ENCODE measurements around the gene LCE7A.

LCE7A gene

DNA sequence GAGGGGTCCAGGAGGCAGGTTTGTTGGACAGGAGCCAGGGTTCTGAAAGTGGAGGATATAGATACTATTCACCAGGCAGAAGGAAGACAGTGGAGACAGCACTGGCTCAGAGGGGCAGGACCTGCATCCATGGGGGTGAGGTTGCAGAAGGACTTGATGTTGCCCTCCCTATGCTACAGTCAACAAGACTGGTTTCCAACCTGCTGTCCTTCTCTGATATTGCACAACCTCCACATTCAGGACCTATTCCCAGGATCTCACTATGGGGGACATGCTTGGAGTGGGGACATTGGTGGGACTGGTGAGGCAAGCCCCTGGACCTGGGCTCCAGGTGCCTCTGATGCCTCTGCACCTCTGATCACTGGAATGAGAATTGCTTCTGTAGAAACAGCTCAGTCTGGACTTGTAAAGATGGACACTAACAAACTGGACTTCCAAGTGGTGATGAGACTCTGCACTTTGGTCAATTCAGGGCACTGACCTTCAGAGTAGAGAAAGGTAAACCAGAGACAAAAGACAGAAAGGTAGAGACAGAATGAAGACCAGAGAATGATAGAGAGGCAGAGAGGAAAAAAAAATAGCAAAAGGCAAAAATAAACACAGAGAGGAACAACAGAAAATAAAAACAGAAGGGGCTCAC lies 19.9 kb downstream of the LCE7A start:
- no peak for DNase-seq (ENCODE audit: extremely low read depth in 1 of 2, low read depth in 1 of 2)

DNA sequence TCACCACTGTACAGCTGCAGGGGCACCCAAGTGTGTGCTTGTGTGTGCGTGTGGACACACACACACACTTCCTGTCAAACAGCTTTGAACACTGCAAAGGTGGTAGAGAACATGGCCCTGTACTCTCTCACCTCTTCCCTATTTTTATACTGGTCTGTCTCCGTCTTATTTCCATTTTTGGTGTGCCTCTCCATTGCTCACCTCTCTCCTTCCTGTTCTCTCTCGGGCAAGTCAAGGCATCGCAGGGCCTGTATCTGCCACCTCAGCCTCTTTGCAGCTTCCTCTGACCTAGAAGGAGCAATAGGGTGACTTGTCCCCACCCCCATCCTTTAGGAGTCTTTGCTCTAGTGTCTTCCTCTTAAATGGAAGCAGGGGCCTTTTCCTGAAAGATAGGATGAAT lies 20.5 kb downstream of the LCE7A start:
- DNase-seq (ENCODE audit: extremely low read depth in 1 of 2, low read depth in 1 of 2), result no peak

DNA sequence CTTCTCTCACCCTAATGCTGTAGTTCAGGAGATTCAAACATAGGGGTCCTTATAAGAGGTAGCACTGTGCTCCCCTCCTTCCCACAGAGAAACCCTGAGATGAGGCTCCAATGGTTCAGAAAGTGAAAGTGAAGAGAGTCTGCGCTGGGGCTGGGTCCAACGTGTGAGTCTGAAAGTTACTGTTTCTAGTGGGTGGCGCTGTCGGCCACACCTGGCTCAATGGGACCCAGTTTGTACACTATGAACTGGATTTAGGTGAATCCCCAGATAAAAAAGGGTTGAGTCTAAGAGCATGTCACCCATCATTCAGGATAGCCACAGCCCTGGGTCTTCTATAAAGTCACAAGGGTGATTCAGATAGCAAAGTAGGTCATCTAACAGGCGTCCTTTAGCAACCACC lies 21.1 kb downstream of the LCE7A start:
- DNase-seq (ENCODE audit: extremely low read depth in 1 of 2, low read depth in 1 of 2), result no peak

DNA sequence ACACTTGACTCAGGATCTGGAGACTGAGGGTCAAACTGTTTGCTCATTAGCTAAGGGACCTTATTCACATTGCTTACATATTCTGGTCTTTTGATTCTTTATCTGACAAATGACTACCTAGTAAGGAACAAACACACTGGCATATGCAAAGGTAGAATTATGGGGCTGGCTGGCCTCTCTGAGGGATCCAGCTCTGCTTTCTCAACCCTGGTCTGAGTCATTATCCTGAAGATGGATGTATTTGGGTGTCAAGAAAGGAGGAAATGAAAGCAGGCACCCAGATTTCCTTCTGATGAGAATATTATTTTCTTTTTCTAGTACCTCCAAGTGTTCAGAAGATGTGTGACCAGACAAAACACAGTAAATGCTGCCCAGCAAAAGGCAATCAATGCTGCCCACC lies 24.3 kb downstream of the LCE7A start:
- no peak for DNase-seq (ENCODE audit: extremely low read depth in 1 of 2, low read depth in 1 of 2)

DNA sequence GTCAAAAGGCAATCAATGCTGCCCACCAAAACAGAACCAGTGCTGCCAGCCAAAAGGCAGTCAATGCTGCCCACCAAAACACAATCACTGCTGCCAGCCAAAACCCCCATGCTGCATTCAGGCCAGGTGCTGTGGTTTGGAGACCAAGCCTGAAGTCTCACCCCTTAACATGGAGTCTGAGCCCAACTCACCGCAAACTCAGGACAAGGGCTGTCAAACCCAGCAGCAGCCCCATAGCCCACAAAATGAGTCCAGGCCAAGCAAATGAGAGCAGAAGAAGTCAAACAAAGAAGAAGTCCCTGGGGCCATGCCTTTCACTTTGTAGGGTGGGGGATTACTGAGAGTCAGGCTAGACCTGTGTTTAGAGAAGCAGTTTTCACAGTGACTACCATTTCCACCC lies 24.7 kb downstream of the LCE7A start:
- no peak for DNase-seq (ENCODE audit: extremely low read depth in 1 of 2, low read depth in 1 of 2)

DNA sequence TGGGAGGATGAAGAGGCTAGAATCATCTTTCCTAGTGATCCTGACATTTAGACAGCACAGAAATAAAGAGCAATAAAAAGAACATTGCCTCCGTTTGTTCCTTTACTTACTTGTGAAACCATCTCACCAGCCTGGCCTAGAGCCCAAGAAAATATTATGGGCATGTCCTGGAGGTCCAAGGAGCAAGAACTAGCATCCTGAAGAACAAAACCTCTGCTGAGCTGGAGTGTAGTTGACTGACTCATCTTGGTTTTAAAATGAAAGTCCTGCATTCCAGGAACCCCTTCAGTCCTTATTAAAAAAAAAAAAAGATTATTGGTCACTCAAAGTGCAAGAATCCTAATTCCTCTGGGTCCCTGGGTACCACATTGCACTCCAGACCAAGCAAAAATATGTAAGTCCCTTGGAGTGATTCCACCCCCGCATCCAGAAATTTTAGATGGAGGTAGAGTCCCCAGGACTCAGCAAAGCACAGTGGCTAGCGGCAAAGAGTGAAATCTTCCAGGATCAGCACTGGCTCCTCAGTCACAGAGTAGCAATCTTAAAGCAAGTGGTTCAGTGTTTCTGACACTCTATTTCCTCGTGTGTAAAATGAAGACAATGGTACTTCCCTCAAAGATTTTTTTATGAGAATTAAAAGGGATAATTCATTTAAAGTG lies 25.3 kb downstream of the LCE7A start:
- no peak for DNase-seq (ENCODE audit: extremely low read depth in 1 of 2, low read depth in 1 of 2)

DNA sequence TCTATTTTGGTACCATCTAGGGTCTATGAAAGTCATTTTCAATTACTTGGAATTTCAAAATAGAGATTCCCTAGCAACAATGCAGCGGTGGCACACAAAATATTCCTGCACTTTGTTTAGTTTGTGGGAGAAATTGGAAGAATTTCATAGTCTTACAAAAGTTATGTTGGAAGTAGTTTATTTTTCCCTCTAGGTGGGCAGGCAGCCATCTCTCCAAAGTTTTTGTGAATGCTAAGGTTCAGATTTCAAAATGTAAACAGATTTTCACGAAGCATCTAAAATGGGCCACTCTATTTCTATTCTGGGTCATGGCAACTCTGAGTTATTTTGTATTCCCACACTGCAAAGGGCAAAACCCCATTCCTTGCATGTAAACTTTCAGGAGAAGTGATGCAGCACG lies 26.3 kb downstream of the LCE7A start:
- DNase-seq (ENCODE audit: extremely low read depth in 1 of 2, low read depth in 1 of 2), result no peak

DNA sequence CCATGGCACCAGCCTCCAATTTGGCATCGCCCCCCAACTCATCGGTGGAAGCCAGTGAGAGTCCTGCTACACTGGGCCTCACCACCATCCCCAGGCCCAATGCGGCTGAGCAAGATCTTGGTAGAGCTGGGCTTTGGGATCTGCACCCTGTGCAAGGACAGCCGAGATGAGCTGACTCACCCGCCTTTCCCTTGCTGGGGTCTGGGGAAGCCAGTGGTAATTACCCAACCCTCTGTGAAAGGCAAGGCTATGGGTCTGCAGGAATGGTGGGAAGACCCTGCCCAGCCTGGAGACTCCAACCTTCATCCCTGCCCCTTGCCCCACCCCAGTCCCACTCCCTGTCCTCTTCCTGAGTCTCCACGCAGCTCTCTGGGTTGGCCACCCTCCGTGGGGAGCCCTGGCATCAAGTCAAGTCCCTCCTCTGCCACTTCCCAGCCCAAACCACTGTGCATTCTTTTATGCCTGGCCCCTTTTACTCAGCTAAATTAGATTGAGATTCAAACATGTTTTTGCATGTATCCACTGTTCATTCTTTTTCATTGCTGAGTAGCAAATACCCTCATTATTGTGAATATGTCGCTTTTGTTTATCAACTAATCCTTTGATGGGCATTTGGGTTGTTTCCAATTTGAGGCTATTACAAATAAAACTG lies 27.1 kb downstream of the LCE7A start:
- no peak for DNase-seq (ENCODE audit: extremely low read depth in 1 of 2, low read depth in 1 of 2)

DNA sequence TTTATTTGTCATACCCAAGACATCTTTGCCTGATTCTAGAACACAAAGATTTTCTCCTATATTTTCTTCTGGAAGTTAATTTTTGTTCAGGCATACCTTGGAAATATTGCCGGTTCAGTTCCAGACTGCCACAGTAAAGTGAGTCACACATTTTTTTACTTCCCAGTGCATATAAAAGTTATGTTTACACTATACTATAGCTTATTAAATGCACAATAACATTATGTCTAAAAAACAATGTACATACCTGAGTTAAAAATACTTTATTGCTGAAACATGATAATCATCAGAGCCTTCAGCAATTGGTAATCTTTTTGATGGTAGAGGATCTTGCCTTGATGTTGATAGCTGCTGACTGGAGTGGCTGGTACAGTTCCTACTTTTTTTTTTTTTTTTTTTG lies 28.3 kb downstream of the LCE7A start:
- no peak for DNase-seq (ENCODE audit: extremely low read depth in 1 of 2, low read depth in 1 of 2)

DNA sequence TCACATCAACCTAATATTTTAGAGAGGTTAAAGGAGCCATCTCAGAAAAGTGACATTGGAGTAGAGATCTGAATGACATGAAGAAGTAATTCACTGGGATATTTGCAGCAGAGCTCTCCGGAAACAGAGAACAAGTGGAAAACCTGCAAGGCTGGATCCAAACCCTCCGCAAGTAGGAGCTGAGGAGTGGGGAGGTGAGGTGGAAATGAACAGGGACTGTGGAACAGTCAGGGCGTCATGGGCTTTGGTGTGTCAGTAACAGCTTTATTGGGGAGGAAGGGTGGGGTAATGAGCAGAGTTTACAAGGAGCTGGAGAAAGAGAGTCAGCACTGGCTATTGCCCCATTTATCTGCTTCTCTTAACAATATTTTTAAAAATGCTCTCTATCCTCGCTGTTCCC lies 39.2 kb downstream of the LCE7A start:
- no peak for DNase-seq (ENCODE audit: extremely low read depth in 1 of 2, low read depth in 1 of 2)

DNA sequence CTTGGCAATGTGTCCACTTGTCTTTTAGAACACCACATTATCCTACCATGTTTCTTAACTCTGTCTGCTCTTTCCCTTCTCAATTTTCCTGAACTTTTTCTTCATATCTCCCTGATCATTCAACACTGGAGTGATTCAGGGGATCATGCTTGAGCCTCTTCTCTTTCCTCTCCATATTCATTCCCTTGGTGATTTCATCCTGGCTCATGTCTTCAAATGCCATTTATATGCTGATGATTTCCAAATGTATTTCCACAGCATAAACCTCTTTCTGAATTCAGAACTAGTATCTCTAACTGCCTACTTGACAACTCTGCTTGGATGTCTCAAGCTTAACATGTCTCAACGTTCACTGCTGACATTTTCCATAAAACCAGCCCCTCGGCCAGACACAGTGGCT lies 40.1 kb downstream of the LCE7A start:
- no peak for DNase-seq (ENCODE audit: extremely low read depth in 1 of 2, low read depth in 1 of 2)

DNA sequence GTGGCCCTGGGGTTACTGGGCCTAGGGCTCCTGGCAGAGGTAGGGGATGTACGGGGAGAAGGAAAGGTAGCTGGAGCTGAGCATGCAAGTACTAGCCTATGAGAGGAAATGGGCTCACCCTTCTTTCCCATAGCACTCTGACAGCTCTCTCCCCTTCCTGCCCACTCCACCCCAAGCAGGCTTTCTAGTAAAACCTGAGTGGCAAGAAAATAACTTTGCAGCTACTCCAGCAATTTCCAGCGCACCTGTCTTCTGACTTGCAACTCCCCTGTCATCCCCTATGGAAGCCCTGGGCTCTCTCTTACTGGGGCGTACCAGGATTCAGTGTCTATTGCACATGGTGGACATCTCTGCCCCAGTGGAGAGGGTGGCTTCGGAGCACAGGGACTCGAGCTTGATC lies 41.8 kb downstream of the LCE7A start:
- no peak for DNase-seq (ENCODE audit: extremely low read depth in 1 of 2, low read depth in 1 of 2)

DNA sequence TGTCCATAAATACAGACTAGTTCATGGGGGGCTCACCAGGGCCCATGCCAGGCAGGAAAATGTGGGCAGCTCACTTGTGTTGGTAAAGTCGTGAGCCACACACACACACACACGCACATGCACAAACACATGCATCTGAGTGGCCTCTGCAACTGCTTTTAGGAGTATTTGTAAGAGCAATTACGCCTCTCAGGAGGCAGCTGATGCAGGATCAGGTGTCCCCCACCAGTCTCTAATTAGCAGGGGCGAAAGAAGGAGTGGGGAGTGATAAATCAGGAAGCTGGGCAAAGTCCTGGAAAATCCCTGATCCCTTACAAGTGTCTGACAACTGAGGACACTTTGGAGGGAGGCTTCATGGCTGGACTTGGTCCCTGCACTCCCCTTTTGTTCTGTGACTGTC lies 42.8 kb downstream of the LCE7A start:
- no peak for DNase-seq (ENCODE audit: extremely low read depth in 1 of 2, low read depth in 1 of 2)

DNA sequence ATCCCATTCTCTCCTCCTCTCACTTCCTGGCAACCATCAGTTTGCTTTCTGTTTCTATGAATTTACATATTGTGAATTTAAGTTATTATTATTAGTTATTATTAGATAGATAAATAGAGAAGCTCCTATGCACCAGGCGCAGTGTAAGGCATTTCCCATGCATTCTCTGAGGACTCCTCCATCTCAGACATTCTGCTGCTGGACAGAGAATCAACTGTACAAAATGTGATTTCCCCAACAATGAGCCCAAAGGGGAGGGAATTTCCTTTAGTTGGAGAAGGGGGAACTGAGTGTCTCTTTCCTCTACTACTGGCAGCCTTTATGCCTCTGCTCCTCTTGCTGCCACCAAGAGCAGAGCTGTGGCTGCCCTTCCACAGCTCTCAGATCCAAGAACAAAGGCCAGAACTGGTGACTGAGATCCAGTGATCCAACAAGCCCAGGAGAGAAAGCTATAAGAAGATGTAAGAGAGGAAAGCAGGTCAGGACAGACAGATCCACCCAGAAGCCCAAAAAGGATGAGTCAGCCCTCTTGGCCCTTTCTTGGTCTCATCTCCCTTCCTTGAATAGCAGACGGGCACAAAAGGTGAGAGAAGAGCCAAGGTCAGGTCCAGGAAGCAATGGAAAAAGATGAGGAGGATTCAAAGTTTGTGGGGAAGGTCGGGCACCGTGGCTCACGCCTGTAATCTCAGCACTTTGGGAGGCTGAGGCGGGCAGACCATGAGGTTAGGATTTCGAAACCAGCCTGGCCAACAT lies 45.1 kb downstream of the LCE7A start:
- DNase-seq (ENCODE audit: extremely low read depth in 1 of 2, low read depth in 1 of 2), result no peak

DNA sequence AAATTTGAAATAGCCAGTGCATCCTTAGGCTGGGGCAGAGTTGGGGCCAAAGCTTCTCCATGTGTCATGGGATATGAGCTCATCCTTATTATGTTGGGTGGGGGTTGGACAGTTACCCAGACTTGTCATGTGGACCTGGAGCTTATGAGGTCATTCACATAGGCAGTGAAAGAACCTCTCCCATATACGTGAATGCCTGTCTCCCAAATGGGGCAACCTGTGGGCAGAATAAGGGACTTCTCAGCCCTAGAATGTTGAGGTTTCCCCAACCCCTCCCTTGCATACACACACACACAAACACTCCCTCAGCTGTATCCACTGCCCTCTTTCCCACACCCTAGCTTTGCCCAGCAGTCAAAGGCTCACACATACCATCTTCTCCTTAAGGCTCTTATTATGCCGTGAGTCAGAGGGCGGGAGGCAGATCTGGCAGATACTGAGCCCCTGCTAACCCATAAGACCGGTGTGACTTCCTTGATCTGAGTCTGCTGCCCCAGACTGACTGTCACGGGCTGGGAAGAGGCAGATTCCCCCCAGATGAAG lies 46.3 kb downstream of the LCE7A start:
- no peak for DNase-seq (ENCODE audit: extremely low read depth in 1 of 2, low read depth in 1 of 2)

DNA sequence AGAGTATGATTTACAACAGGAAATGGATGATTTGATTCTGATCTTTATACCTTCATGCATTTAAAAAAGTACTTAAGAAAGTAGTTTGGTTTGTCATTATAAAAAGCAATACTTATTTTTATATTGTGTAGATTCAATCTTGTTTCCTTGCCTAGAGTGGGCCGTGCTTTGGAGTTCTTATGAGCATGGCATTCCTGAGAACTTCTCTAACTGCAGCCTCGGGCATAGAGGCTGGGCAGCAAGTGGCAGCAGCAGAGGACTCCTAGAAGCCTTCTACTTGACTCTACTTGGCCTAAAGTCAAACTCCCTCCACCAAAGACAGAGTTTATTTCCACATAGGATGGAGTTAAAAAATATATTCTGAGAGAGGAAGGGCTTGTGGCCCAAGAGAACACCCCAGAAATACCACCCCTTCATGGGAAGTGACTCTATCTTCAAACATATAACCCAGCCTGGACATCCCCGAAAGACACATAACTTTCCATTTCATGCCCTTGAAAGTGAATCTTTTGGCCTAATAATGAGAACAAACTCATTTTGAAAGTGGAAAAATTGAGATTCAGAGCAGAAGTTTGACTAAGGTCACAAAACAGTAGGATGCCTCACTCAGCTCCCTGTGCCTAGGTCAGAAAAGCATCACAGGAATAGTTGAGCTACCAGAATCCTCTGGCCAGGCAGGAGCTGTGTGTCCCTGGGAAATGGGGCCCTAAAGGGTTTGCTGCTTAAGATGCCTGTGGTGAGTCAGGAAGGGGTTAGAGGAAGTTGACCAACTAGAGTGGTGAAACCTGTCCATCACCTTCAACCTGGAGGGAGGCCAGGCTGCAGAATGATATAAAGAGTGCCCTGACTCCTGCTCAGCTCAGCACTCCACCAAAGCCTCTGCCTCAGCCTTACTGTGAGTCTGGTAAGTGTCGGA lies 48.1 kb downstream of the LCE7A start, which contains the start of gene IVL:
IVL (plus strand) TSS at position 861 of the 916 bp plus-strand sequence. CDS start 1,252 bp downstream, outside the sequence.
- DNase-seq (ENCODE audit: extremely low read depth in 1 of 2, low read depth in 1 of 2), result no peak

DNA sequence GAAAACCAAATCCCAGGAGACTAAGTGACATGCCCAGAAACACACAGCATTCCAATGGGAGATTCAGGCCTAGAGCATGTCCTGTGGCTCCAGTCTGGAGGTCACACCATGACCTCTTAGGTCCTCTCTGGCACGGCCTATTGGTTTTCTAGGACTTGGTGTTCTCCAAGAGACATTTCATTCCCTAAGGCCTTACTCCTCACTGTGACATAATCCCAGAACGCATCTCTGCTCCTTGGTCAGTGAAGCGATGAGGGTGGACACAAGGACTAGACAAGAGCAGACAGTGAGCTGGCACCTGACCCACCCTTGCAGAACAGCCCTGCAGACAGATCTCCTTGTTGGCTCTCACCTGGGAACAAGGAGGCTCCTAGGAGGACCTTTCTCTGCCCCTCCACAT lies 49.4 kb downstream of the LCE7A start:
- DNase-seq (ENCODE audit: extremely low read depth in 1 of 2, low read depth in 1 of 2), result no peak

All from activated CD8-positive, alpha-beta memory T cell treated with anti-CD3 and anti-CD28 coated beads for 1 hour (primary cell).